IPS DF 6.9 (cell line): ENCODE data around the gene VEZF1.

Source experiments
- DNase-seq: peaks from one replicate; pipeline ENCODE4 v3.0.0-alpha.2; 2013; ENCODE audit warnings: low read depth, low spot score
- H3K27ac ChIP-seq: one replicate; pipeline ENCODE4 v1.5.1; 2013; ENCODE audit warnings: low read length, control low read depth
- H3K27me3 ChIP-seq: 2 replicates; pipeline ENCODE4 v1.6.1; 2013; ENCODE audit warnings: mild to moderate bottlenecking, low read length; ENCODE audit not compliant: control insufficient read depth, insufficient read depth
- H3K36me3 ChIP-seq: 2 replicates; pipeline ENCODE4 v1.6.1; 2013; ENCODE audit warnings: low read length; ENCODE audit not compliant: control insufficient read depth, insufficient read depth
- H3K4me1 ChIP-seq: 2 replicates; pipeline ENCODE4 v1.6.1; 2013; ENCODE audit warnings: low read length; ENCODE audit not compliant: control insufficient read depth, insufficient read depth
- H3K4me3 ChIP-seq: 2 replicates; pipeline ENCODE4 v1.5.1; 2013; ENCODE audit warnings: mild to moderate bottlenecking, low read length
- H3K9me3 ChIP-seq: 2 replicates; pipeline ENCODE4 v1.6.1; 2013; ENCODE audit warnings: low read length, inconsistent platforms; ENCODE audit not compliant: control insufficient read depth, insufficient read depth
- WGBS: extraction: QIAGEN DNeasy Blood & Tissue Kit; methylation state at CpG from one replicate; pipeline ENCODE4 v1.1.7; 2013; ENCODE audit warnings: mixed read lengths, missing lambda C conversion rate; ENCODE audit not compliant: insufficient read length, insufficient coverage; 5-methylcytosine and 5-hydroxymethylcytosine counted together

The VEZF1 gene

GRCh38 chr17:57927048-57927723, 60.9 kb downstream of the VEZF1 start:
- no peak overlapping the region for H3K27ac ChIP-seq
- 0 out of 2 replicates have a peak, but pooled peaks cover 3% of the 10 kb centered on the region for H3K4me1 ChIP-seq
- no peak overlapping the region for H3K4me3 ChIP-seq
- no peaks in the 10 kb centered on the region for H3K27me3 ChIP-seq
- no CpG with 5 or more reads among the region's 5 CpGs for WGBS
- no peaks in the 10 kb centered on the region for H3K36me3 ChIP-seq
- H3K9me3 ChIP-seq = no peaks in the 10 kb centered on the region
- no peak for DNase-seq

GRCh38 chr17:57926723-57927047, 61.4 kb downstream of the VEZF1 start:
- H3K27ac ChIP-seq = no peak overlapping the region
- no CpG with 5 or more reads among the region's 7 CpGs for WGBS
- no peaks in the 10 kb centered on the region for H3K36me3 ChIP-seq
- no peak for DNase-seq
- no peaks in the 10 kb centered on the region for H3K9me3 ChIP-seq
- no peaks in the 10 kb centered on the region for H3K27me3 ChIP-seq
- H3K4me3 ChIP-seq = no peak overlapping the region
- 0 out of 2 replicates have a peak, but pooled peaks cover 3% of the 10 kb centered on the region for H3K4me1 ChIP-seq

GRCh38 chr17:57925361-57925990, 62.6 kb downstream of the VEZF1 start:
- H3K27ac ChIP-seq = no peak overlapping the region
- H3K4me3 ChIP-seq = no peak overlapping the region
- no peaks in the 10 kb centered on the region for H3K9me3 ChIP-seq
- WGBS = no CpG with 5 or more reads among the region's 9 CpGs
- H3K36me3 ChIP-seq = no peaks in the 10 kb centered on the region
- DNase-seq = no peak
- 0 out of 2 replicates have a peak, but pooled peaks cover 3% of the 10 kb centered on the region for H3K4me1 ChIP-seq
- H3K27me3 ChIP-seq = no peaks in the 10 kb centered on the region

GRCh38 chr17:57924677-57925076, 63.4 kb downstream of the VEZF1 start:
- Histone ChIP-seq H3K27ac (no peak overlapping the region), H3K4me3 (no peak overlapping the region), H3K9me3 (no peaks in the 10 kb centered on the region), H3K36me3 (no peaks in the 10 kb centered on the region), H3K4me1 (0 out of 2 replicates have a peak, but pooled peaks cover 3% of the 10 kb centered on the region), H3K27me3 (no peaks in the 10 kb centered on the region)
- no peak for DNase-seq
- no CpG with 5 or more reads among the region's 4 CpGs for WGBS
